ENCODE measurements around the gene TRAPPC12.

- no peak for TF ChIP-seq CTCF (IDR thresholded peaks at IDR 0.05)
- no peak for TF ChIP-seq POLR2A (IDR thresholded peaks at IDR 0.05)
Observed at GRCh38 chr2:3456125-3456524, 76.6 kb downstream of the TRAPPC12 start.

Data from esophagus squamous epithelium (tissue), 4 donors.